GM12892 (cell line): ENCODE measurements around the gene CAT.

Source experiments
- DNase-seq: peaks from one replicate; pipeline ENCODE4 v3.0.0; 2011; ENCODE audit not compliant: insufficient read length
- FAIRE-seq: peaks from 2 replicates; lab custom pipeline; 2011; peaks lifted over from hg19 to GRCh38; lab: Jason Lieb, UNC
- POLR2A ChIP-seq: IDR thresholded peaks from 2 replicates; pipeline ENCODE4 v1.6.1; 2011; ENCODE audit warnings: low read depth, low read length, control low read depth
- POLR2AphosphoS5 ChIP-seq: IDR thresholded peaks from 2 replicates; pipeline ENCODE4 v1.6.1; 2011; ENCODE audit warnings: low read depth, low read length, control low read depth
- TAF1 ChIP-seq: IDR thresholded peaks from 2 replicates; pipeline ENCODE4 v1.6.1; 2011; ENCODE audit warnings: low read depth, mild to moderate bottlenecking, control low read depth, low read length, borderline replicate concordance

CAT gene

GRCh38 chr11:34492806-34493414 is 54.2 kb downstream of the CAT start:
- FAIRE-seq: peak; percentile 74
- TF ChIP-seq TAF1 (no peak), POLR2A (no peak), POLR2AphosphoS5 (no peak)
- DNase-seq: peak; percentile 32

GRCh38 chr11:34493468-34493867 is 54.7 kb downstream of the CAT start:
- TF ChIP-seq TAF1 (no peak), POLR2A (no peak), POLR2AphosphoS5 (no peak)
- no peak for DNase-seq
- peak; percentile 33 for FAIRE-seq

- TF ChIP-seq POLR2A (no peak), POLR2AphosphoS5 (no peak), TAF1 (no peak)
- no peak for FAIRE-seq
Observed at GRCh38 chr11:34493926-34494595, 55.3 kb downstream of the CAT start.

GRCh38 chr11:34495239-34495723 is 56.5 kb downstream of the CAT start:
- FAIRE-seq: no peak
- DNase-seq: no peak
- TF ChIP-seq POLR2AphosphoS5: no peak
- no peak for TF ChIP-seq TAF1
- no peak for TF ChIP-seq POLR2A

More at GRCh38 chr11:34493926-34494595, 55.3 kb downstream of the CAT start:
- no peak for DNase-seq

GRCh38 chr11:34495724-34496377 is 57.1 kb downstream of the CAT start:
- no peak for DNase-seq
- no peak for FAIRE-seq
- TF ChIP-seq POLR2A (no peak), TAF1 (no peak), POLR2AphosphoS5 (no peak)

- FAIRE-seq: no peak
- no peak for TF ChIP-seq TAF1
- no peak for DNase-seq
Observed at GRCh38 chr11:34499719-34500500, 61.2 kb downstream of the CAT start.

GRCh38 chr11:34501500-34501899 is 62.8 kb downstream of the CAT start:
- FAIRE-seq: peak; percentile 87
- no peak for DNase-seq
- no peak for TF ChIP-seq POLR2AphosphoS5
- no peak for TF ChIP-seq TAF1
- TF ChIP-seq POLR2A: no peak

- no peak for DNase-seq
- FAIRE-seq: no peak
- TF ChIP-seq POLR2A (no peak), POLR2AphosphoS5 (no peak), TAF1 (no peak)
Observed at GRCh38 chr11:34501949-34502348, 63.2 kb downstream of the CAT start.

- DNase-seq (no peak), FAIRE-seq (no peak)
- no peak for TF ChIP-seq TAF1
- TF ChIP-seq POLR2A: no peak
- no peak for TF ChIP-seq POLR2AphosphoS5
Observed at GRCh38 chr11:34502949-34503348, 64.2 kb downstream of the CAT start.

GRCh38 chr11:34505874-34506273 is 67.1 kb downstream of the CAT start:
- TF ChIP-seq POLR2A: no peak
- no peak for TF ChIP-seq POLR2AphosphoS5
- TF ChIP-seq TAF1: no peak
- FAIRE-seq: no peak

GRCh38 chr11:34507156-34507555 is 68.4 kb downstream of the CAT start:
- FAIRE-seq (no peak), DNase-seq (no peak)
- no peak for TF ChIP-seq TAF1
- TF ChIP-seq POLR2AphosphoS5: no peak
- TF ChIP-seq POLR2A: no peak

More at GRCh38 chr11:34505874-34506273, 67.1 kb downstream of the CAT start:
- no peak for DNase-seq

- DNase-seq: no peak
- FAIRE-seq: no peak
- TF ChIP-seq POLR2A (no peak), POLR2AphosphoS5 (no peak), TAF1 (no peak)
Observed at GRCh38 chr11:34507610-34508009, 68.9 kb downstream of the CAT start.
